B cell (primary cell): ENCODE data around the gene ABHD5. TPM values are rescaled to one million over a fixed set of nuclear protein-coding genes. Genes with fewer than 3 reads are reported as not detected.

Experiments
- ATAC-seq: fragments of 200-7000 bp; cut with Tn5 transposase; one replicate; pipeline ENCODE4 v1.10.0; 2021; ENCODE audit warnings: low read depth, mild to moderate bottlenecking, moderate number of reproducible peaks, moderate library complexity
- CTCF ChIA-PET: fragments of 350-600 bp; sonication (Branson Sonifier 250); formaldehyde crosslinking; loops from one replicate; lab custom pipeline; 2021; ENCODE audit warnings: antibody characterized with exemption, inconsistent platforms; lab: Charles Lee
- POLR2A ChIA-PET: fragments of 350-600 bp; sonication (Branson Sonifier 250); formaldehyde crosslinking; loops from one replicate; lab custom pipeline; 2021; ENCODE audit warnings: antibody characterized with exemption; lab: Charles Lee
- DNase-seq: peaks from one replicate; pipeline ENCODE4 v3.0.0; 2013
- H2AFZ ChIP-seq: 2 replicates; pipeline ENCODE4 v1.6.1; 2012; ENCODE audit warnings: mild to moderate bottlenecking, low read depth, low read length; ENCODE audit not compliant: insufficient read depth, poor library complexity, severe bottlenecking
- H3K27ac ChIP-seq, 2 donors: 1 replicate in 1 of 2; 2 replicates in 1 of 2; pipeline ENCODE4 v1.5.1; 2012 to 2013; ENCODE audit warnings: low read length in 2 of 2, mild to moderate bottlenecking in 2 of 2, moderate library complexity in 1 of 2
- H3K27me3 ChIP-seq, 4 experiments: fragments of 200-600 bp in 1 of 4; sonication (generic) in 1 of 4; replicated peaks in 1 of 4; 1 replicate in 2 of 4; 2 replicates in 2 of 4; pipeline versions ENCODE4 v1.6.1 to v1.7.0; 2013 to 2016; ENCODE audit warnings: low read length in 3 of 4, mild to moderate bottlenecking in 2 of 4, mixed read lengths in 1 of 4, moderate library complexity in 1 of 4; ENCODE audit not compliant: insufficient read depth in 4 of 4, control insufficient read depth in 3 of 4; ENCODE audit errors: control extremely low read depth in 1 of 4
- H3K36me3 ChIP-seq, 2 experiments: replicated peaks in 1 of 2; 1 replicate in 1 of 2; 2 replicates in 1 of 2; pipeline versions ENCODE4 v1.6.1 to v1.7.1; 2013; ENCODE audit warnings: low read length in 1 of 2; ENCODE audit not compliant: insufficient read depth in 2 of 2, control insufficient read depth in 1 of 2; ENCODE audit errors: control extremely low read depth in 1 of 2, extremely low read depth in 1 of 2
- H3K4me1 ChIP-seq, 2 donors: fragments of 200-600 bp in 1 of 2; sonication (generic) in 1 of 2; 1 replicate in 1 of 2; 2 replicates in 1 of 2; pipeline versions ENCODE4 v1.5.1 to v1.6.1; 2013 to 2017; ENCODE audit warnings: low read length in 2 of 2; ENCODE audit not compliant: control insufficient read depth in 2 of 2, insufficient read depth in 2 of 2
- H3K4me2 ChIP-seq: replicated peaks from 2 replicates; pipeline ENCODE3; 2012; ENCODE audit warnings: mild to moderate bottlenecking, low read depth, low read length; ENCODE audit not compliant: poor library complexity, severe bottlenecking
- H3K4me3 ChIP-seq, 5 experiments: fragments of 200-600 bp in 1 of 5; sonication (generic) in 1 of 5; 1 replicate in 3 of 5; 2 replicates in 2 of 5; pipeline versions ENCODE4 v1.5.1 to v1.7.0; 2011 to 2016; ENCODE audit warnings: low read length in 4 of 5, mild to moderate bottlenecking in 4 of 5, low read depth in 2 of 5, control low read depth in 1 of 5, moderate library complexity in 1 of 5; ENCODE audit not compliant: insufficient read depth in 1 of 5; ENCODE audit errors: control extremely low read depth in 1 of 5, extremely low read depth in 1 of 5
- H3K79me2 ChIP-seq: fragments of 200-600 bp; sonication (generic); one replicate; pipeline ENCODE4 v1.6.0; 2016; ENCODE audit warnings: low read length; ENCODE audit not compliant: control insufficient read depth, insufficient read depth
- H3K9ac ChIP-seq: fragments of 200-600 bp; sonication (generic); 2 replicates; pipeline ENCODE4 v1.6.1; 2017; ENCODE audit warnings: mild to moderate bottlenecking, low read length, moderate library complexity
- H3K9me3 ChIP-seq, 3 donors: one replicate each; pipeline versions ENCODE4 v1.6.1 to v1.7.1; 2013; ENCODE audit warnings: low read length in 2 of 3; ENCODE audit not compliant: control insufficient read depth in 2 of 3, insufficient read depth in 1 of 3; ENCODE audit errors: control extremely low read depth in 1 of 3
- H4K20me1 ChIP-seq: 2 replicates; pipeline ENCODE4 v1.6.0; 2012; ENCODE audit warnings: mild to moderate bottlenecking, low read length; ENCODE audit not compliant: insufficient read depth, control insufficient read depth, poor library complexity, severe bottlenecking
- H3K27ac Mint-ChIP-seq: one replicate; pipeline ENCODE4 v1.8.0; 2021; ENCODE audit warnings: mixed read lengths
- H3K27me3 Mint-ChIP-seq: one replicate; pipeline ENCODE4 v1.8.0; 2021; ENCODE audit warnings: mixed read lengths
- H3K4me1 Mint-ChIP-seq: one replicate; pipeline ENCODE4 v1.8.0; 2021; ENCODE audit warnings: mixed read lengths
- H3K4me3 Mint-ChIP-seq: one replicate; pipeline ENCODE4 v1.8.0; 2021; ENCODE audit warnings: mixed read lengths
- H3K9me3 Mint-ChIP-seq: one replicate; pipeline ENCODE4 v1.8.0; 2022; ENCODE audit warnings: mixed read lengths; ENCODE audit not compliant: insufficient read depth
- CTCF ChIP-seq: fragments of 200-600 bp; IDR thresholded peaks from one replicate; pipeline ENCODE4 v1.8.0; 2022; ENCODE audit warnings: antibody characterized with exemption, mild to moderate bottlenecking
- EZH2 ChIP-seq: IDR thresholded peaks from 2 replicates; pipeline ENCODE4 v1.6.1; 2012; ENCODE audit warnings: borderline replicate concordance, low read depth, mild to moderate bottlenecking, moderate library complexity, low read length; ENCODE audit not compliant: insufficient read depth, poor library complexity, severe bottlenecking
- WGBS: methylation state at CpG from one replicate; pipeline ENCODE4 v1.1.5; 2013; ENCODE audit warnings: missing lambda C conversion rate; ENCODE audit not compliant: insufficient coverage; 5-methylcytosine and 5-hydroxymethylcytosine counted together
- intact Hi-C: fragments of 100-400 bp; cut with micrococcal nuclease; formaldehyde crosslinking; loops from one replicate; pipeline ENCODE4 v1.10.0; 2022
- polyA plus RNA-seq: library from polyadenylated mRNA; depleted of rRNA; stranded (reverse); fragments of >200 nt; gene quantifications from 2 replicates; pipeline ENCODE4 v1.2.3, GENCODE V29; 2012
- total RNA-seq, 2 donors: library from RNA; stranded (reverse); fragments of 120-200 nt in 1 of 2; gene quantifications; 1 replicate in 1 of 2; 2 replicates in 1 of 2; pipeline versions ENCODE4 v1.2.3 to v1.2.4, GENCODE V29; 2013 to 2022

ABHD5 gene
- total and polyA plus RNA-seq, 2 donors (not counting 1 experiment from before 2014, with no cell fraction given): 4.7 to 12.1 TPM

GRCh38 chr3:43688245-43688650 is 2.5 kb upstream of the ABHD5 start:
- Histone ChIP-seq H3K4me1 (peaks cover 5 to 21% of the 10 kb centered on the region in 2 donors), H3K36me3 (no peaks in the 10 kb centered on the region), H3K9ac (no peak overlapping the region), H4K20me1 (no peaks in the 10 kb centered on the region), H3K79me2 (peaks cover 4% of the 10 kb centered on the region), H3K27me3 (no peaks in the 10 kb centered on the region), H3K9me3 (no peaks in the 10 kb centered on the region), H3K27ac (no peak overlapping the region), H3K4me3 (no peak overlapping the region), H2AFZ (no peak overlapping the region), H3K4me2 (no peak overlapping the region)
- ChIA-PET POLR2A (no interaction called here), CTCF (no interaction called here)
- DNase-seq: no peak
- intact Hi-C loops: no loop called here
- Mint-ChIP-seq H3K27ac (no peak overlapping the region), H3K9me3 (no peaks in the 10 kb centered on the region), H3K4me1 (peaks cover 23% of the 10 kb centered on the region), H3K4me3 (no peak overlapping the region), H3K27me3 (no peaks in the 10 kb centered on the region)
- no CpG with 5 or more reads among the region's 4 CpGs for WGBS
- no peak for ATAC-seq
- TF ChIP-seq EZH2 (no peak), CTCF (no peak)

GRCh38 chr3:43689166-43689565 is 1.6 kb upstream of the ABHD5 start:
- Histone ChIP-seq H3K4me2 (no peak overlapping the region), H3K4me1 (peaks cover 5 to 21% of the 10 kb centered on the region in 2 donors), H3K4me3 (no peak overlapping the region), H2AFZ (peak overlapping the region; percentile 100), H3K27ac (no peak overlapping the region), H3K9me3 (no peaks in the 10 kb centered on the region), H3K9ac (no peak overlapping the region), H3K79me2 (peaks cover 8% of the 10 kb centered on the region), H3K36me3 (no peaks in the 10 kb centered on the region), H3K27me3 (no peaks in the 10 kb centered on the region), H4K20me1 (no peaks in the 10 kb centered on the region)
- Mint-ChIP-seq H3K9me3 (no peaks in the 10 kb centered on the region), H3K27me3 (no peaks in the 10 kb centered on the region), H3K27ac (peak overlapping the region; percentile 50), H3K4me1 (peaks cover 27% of the 10 kb centered on the region), H3K4me3 (peak overlapping the region; percentile 15)
- ChIA-PET POLR2A (no interaction called here), CTCF (interaction anchor here (1.2 kb wide), 1 partner anchor 25 kb away, joined by 3 read pairs; no protein-coding TSS in a partner anchor)
- intact Hi-C loops: no loop called here
- TF ChIP-seq EZH2 (no peak), CTCF (no peak)
- ATAC-seq (no peak), DNase-seq (peak; percentile 18)
- no CpG with 5 or more reads among the region's 2 CpGs for WGBS
